HG03025 (cell line): ENCODE results near the gene OAT.

ENCODE experiments used
- ATAC-seq: cut with Tn5 transposase; IDR thresholded peaks from one replicate; pipeline ENCODE4 v1.9.1; 2021; ENCODE audit warnings: mild to moderate bottlenecking, moderate library complexity; ENCODE audit not compliant: unreplicated experiment, low FRiP score

The OAT gene

DNA sequence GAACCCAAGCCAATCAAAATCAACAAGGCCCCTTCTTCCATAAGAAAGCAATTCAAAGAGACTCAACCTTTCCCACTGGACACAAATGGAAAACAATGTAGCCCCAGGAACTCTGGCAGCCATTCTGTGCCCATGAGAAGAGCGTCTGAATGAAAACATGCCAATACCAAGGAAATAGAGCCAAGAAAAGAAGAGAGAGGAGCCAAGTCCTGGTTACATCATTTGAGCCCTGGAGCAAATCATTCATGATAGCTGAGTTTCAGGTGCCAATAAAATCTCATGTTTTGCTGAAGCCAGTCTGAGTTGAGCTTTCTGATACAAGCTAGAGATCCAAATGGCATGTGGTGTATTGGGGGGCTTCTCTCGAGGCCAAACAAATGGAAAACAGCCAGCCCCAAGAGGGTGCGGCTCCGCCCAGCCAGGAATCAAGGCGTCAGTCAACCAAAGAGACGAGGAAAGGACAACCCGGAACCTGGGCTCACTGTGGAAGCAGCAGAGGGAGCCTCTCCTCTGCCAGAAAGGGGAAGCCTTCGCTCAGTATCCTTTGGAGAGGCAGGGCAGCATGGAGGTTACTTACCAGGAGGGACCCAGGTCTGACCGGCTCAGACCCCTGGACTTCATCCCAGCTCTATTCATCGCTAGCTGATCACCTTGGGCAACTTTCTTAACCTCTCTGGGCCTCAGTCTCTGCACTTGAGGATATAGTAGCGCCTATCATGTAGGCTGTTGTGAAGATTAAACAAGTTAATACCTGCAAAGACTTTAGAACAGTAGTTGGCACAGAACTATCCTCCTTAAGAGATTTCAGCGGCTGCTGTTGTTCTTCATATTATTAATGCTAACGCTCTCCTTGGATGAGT is 61.8 kb downstream of the OAT start:
- no peak for ATAC-seq

GRCh38 chr10:124354411-124355382 is 64.0 kb downstream of the OAT start:
- no peak for ATAC-seq

GRCh38 chr10:124353896-124354295 is 64.8 kb downstream of the OAT start:
- ATAC-seq: no peak

DNA sequence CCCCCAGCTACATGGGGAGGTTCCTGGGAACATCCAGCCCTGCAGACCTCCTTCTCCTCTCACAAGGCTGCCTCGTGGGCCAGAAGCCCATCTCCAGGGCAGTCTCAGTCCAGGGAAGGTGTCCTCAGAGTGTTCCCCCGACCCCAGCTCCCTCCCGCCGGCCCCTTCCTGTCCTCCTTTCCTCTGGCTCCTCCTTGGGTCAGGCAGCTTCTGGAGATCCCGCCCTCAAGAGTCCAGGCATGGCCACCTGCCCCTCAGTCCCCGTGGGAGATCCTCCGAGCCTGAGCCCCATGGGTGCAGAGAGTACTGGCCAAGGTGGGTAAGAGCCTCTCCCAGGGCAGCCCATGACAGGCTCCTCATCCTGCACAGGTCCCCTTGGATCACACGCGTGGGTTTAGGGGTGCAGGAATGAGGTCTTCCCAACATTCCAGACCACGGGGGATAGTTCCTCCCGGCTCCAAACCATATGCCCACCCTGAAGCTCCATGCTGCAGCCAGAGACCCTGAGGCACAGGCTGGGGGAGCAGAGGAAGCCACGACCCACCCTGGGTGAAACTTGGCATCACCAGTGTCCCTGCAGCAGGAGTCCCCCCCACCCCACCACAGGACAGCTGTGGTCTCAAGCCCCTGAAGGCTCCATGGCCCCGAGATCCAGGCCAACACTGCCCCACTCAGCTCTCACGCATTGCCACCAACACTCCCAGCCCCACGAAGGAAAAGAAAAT is 65.5 kb downstream of the OAT start:
- ATAC-seq: no peak

- ATAC-seq: no peak
These were observed 67.1 kb downstream of the OAT start for GRCh38 chr10:124351481-124352220.

GRCh38 chr10:124350806-124351205 is 67.9 kb downstream of the OAT start:
- ATAC-seq: no peak

- ATAC-seq: no peak
These were observed 68.8 kb downstream of the OAT start for GRCh38 chr10:124349996-124350280.

DNA sequence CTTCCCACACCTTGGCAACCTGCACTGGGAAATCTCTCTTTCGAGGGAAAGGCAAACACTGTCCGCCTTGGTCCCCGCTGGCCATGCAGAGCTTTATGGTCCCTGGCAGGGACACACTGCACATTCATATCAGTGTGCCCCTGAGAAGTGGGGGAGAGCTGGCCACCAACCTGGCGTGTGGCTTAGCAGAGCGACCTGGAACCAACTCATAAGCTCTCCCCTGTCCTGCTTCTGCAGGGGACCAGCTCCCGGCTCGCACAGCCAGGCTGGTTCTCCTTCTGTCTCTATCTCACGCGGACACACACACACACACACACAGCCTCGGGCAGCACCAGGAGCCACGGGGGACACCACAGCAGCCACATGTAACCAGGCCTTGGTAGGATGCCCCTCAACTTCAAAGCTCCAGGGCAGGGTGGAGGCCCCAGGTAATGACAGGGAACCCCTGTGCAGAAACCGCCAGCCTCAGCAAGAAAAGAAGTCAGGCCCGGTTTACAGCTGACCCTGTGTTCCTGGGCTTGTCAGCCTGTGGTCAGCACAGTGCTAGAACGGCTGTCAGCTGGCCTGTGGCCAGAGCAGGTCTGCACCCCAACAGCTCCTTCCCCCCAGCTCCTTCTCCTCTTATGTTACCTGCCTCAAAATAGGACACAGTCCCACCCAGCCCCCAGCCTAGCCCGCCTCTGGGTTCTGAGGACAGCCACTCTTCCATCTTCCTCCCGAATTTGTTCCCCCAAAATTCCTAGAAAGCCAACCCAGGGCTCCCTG is 69.3 kb downstream of the OAT start:
- ATAC-seq: no peak

- no peak for ATAC-seq
These were observed 69.9 kb downstream of the OAT start for GRCh38 chr10:124348801-124349200.

DNA sequence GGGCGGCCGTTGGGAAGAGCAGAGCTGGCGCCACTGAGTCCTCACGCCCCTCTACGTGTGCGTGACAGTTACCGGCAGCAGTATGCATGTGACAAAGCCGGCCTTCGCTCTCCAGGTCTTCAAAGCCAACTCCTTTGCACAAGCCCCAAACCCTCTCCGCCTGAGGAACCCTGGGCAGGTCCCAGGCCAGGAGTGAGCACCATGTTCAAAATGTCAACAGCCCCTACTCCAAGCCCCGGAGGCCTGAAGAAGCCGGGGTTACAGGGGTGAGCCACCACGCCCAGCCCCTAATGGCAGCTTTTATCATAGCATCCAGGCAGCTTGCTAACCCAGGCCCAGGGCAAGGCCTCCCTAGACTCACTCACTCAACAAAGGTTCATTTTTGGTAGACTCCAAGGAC is 70.8 kb downstream of the OAT start:
- ATAC-seq: no peak
